ENCODE data around the gene NUTM2F.

Gene NUTM2F

GRCh38 chr9:94270009-94270408 lies 58.4 kb downstream of the NUTM2F start:
- H3K4me3 ChIP-seq (ENCODE audit: low read depth, low read length), result no peak overlapping the region
- TF ChIP-seq, protein P1, sequence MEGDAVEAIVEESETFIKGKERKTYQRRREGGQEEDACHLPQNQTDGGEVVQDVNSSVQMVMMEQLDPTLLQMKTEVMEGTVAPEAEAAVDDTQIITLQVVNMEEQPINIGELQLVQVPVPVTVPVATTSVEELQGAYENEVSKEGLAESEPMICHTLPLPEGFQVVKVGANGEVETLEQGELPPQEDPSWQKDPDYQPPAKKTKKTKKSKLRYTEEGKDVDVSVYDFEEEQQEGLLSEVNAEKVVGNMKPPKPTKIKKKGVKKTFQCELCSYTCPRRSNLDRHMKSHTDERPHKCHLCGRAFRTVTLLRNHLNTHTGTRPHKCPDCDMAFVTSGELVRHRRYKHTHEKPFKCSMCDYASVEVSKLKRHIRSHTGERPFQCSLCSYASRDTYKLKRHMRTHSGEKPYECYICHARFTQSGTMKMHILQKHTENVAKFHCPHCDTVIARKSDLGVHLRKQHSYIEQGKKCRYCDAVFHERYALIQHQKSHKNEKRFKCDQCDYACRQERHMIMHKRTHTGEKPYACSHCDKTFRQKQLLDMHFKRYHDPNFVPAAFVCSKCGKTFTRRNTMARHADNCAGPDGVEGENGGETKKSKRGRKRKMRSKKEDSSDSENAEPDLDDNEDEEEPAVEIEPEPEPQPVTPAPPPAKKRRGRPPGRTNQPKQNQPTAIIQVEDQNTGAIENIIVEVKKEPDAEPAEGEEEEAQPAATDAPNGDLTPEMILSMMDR (IDR thresholded peaks at IDR 0.05; ENCODE audit: borderline replicate concordance, insufficient read depth, low read depth, low read length), result no peak

DNA sequence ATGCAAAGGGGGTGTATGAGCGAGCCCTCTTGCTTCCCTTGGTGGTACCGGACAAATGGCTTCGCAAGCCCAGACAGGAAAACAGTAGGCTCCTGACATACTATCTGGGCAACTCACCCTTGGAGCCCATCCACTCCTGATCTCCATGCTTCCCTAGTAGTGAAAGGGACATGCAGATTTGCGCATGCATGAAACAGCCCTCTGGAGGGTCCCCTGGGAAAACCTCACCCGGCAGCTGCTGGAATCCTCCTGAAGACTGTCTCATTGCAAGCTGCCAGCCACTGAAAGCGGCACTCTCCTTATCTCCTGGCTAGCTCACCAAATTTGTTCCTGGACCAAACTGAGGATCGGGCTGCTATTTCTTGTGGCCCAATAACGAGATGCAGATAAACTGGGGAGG lies 59.2 kb downstream of the NUTM2F start:
- no peak overlapping the region for H3K4me3 ChIP-seq (ENCODE audit: low read depth, low read length)
- TF ChIP-seq, protein P1 (IDR thresholded peaks at IDR 0.05; ENCODE audit: borderline replicate concordance, insufficient read depth, low read depth, low read length), result no peak

Measured in GM12875 (cell line).